Nephron progenitor cell (in vitro differentiated cells): ENCODE results near the gene TXNIP.

Source experiments
- DNase-seq: peaks from one replicate; pipeline ENCODE4 v3.0.0; 2021
- H3K27ac Mint-ChIP-seq: 2 replicates; pipeline ENCODE4 v1.8.0; 2021; ENCODE audit warnings: mild to moderate bottlenecking, moderate library complexity, mixed read lengths
- H3K27me3 Mint-ChIP-seq: 2 replicates; pipeline ENCODE4 v1.8.0; 2021; ENCODE audit warnings: mild to moderate bottlenecking, low read depth, mixed read lengths; ENCODE audit not compliant: poor library complexity
- H3K36me3 Mint-ChIP-seq: 2 replicates; pipeline ENCODE4 v1.8.0; 2021; ENCODE audit warnings: low read depth, mixed read lengths
- H3K4me1 Mint-ChIP-seq: 2 replicates; pipeline ENCODE4 v1.8.0; 2021; ENCODE audit warnings: mixed read lengths
- H3K4me3 Mint-ChIP-seq: 2 replicates; pipeline ENCODE4 v1.8.0; 2021; ENCODE audit warnings: mild to moderate bottlenecking, moderate library complexity, mixed read lengths
- H3K9me3 Mint-ChIP-seq: 2 replicates; pipeline ENCODE4 v1.8.0; 2021; ENCODE audit warnings: mild to moderate bottlenecking, moderate library complexity, mixed read lengths
- TF ChIP-seq, protein P1 (sequence below): fragments of 200-600 bp; sonication (generic); IDR thresholded peaks from 2 replicates; pipeline ENCODE4 v1.5.0; 2021; ENCODE audit warnings: antibody characterized with exemption

TXNIP gene

DNA sequence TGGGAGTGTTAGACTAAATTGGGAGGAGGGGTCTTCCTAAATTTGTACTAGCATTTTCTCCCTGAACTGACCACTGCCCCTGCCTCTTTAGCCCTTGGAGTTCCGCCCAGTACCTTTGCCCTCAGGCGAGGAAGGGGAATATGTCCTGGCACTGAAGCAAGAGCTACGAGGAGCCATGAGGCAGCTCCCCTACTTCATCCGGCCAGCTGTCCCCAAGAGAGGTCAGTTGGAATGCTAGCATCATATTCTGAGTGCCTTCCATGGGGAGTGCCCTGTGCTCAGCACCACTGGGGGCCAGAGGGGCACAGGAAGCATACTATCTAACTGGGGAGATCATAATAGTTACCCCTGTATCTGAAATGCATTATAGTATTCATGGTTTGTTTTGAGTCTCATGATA lies 21.2 kb downstream of the TXNIP start:
- no peak overlapping the region for H3K27ac Mint-ChIP-seq
- H3K4me3 Mint-ChIP-seq = no peak overlapping the region
- no peak for DNase-seq
- H3K9me3 Mint-ChIP-seq = no peaks in the 10 kb centered on the region
- no peaks in the 10 kb centered on the region for H3K36me3 Mint-ChIP-seq
- H3K27me3 Mint-ChIP-seq = no peaks in the 10 kb centered on the region
- H3K4me1 Mint-ChIP-seq = no peaks in the 10 kb centered on the region
- TF ChIP-seq, protein P1, sequence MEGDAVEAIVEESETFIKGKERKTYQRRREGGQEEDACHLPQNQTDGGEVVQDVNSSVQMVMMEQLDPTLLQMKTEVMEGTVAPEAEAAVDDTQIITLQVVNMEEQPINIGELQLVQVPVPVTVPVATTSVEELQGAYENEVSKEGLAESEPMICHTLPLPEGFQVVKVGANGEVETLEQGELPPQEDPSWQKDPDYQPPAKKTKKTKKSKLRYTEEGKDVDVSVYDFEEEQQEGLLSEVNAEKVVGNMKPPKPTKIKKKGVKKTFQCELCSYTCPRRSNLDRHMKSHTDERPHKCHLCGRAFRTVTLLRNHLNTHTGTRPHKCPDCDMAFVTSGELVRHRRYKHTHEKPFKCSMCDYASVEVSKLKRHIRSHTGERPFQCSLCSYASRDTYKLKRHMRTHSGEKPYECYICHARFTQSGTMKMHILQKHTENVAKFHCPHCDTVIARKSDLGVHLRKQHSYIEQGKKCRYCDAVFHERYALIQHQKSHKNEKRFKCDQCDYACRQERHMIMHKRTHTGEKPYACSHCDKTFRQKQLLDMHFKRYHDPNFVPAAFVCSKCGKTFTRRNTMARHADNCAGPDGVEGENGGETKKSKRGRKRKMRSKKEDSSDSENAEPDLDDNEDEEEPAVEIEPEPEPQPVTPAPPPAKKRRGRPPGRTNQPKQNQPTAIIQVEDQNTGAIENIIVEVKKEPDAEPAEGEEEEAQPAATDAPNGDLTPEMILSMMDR = no peak

DNA sequence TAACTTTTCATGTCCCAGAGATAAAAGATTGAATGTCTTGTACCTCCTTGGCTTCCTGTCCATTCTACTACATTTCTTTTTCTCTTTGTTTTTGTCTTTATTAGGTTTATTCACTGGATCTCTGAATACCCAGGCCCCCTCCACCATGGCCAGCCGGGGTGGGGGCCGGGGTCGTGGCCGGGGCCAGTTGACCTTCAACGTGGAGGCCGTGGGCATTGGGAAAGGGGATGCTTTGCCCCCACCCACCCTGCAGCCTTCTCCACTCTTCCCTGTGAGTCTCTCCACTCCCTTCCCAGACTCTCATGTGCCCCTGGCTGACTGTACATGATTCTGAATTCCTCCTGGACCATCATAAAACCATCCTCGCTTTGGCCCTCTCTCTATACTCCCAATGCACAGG lies 21.7 kb downstream of the TXNIP start:
- no peaks in the 10 kb centered on the region for H3K9me3 Mint-ChIP-seq
- H3K36me3 Mint-ChIP-seq = peaks cover 3% of the 10 kb centered on the region
- no peak overlapping the region for H3K4me3 Mint-ChIP-seq
- TF ChIP-seq, protein P1 = no peak
- DNase-seq = no peak
- H3K27ac Mint-ChIP-seq = no peak overlapping the region
- H3K27me3 Mint-ChIP-seq = no peaks in the 10 kb centered on the region
- H3K4me1 Mint-ChIP-seq = no peaks in the 10 kb centered on the region

DNA sequence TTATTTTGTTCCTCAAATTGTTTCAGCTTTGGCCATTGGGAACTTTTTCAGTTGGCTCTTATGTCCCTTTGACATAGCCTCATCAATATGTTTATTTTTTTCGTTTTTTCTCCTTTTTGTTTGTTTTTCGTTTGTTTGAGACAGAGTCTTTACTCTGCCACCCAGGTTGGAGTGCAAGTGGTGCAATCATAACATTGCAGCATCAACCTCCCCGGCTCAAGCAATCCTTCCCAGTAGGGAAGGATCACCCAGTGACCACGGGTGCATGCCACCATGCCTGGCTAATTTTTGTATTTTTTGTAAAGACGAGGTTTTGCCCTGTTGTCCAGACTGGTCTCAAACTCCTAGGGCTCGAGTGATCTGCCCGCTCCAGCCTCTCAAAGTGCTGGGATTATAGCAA lies 23.8 kb downstream of the TXNIP start:
- H3K4me3 Mint-ChIP-seq = no peak overlapping the region
- peaks cover 4% of the 10 kb centered on the region for H3K27me3 Mint-ChIP-seq
- peaks cover 15% of the 10 kb centered on the region for H3K36me3 Mint-ChIP-seq
- TF ChIP-seq, protein P1 = no peak
- H3K9me3 Mint-ChIP-seq = peaks cover 8% of the 10 kb centered on the region
- H3K27ac Mint-ChIP-seq = no peak overlapping the region
- no peaks in the 10 kb centered on the region for H3K4me1 Mint-ChIP-seq
- no peak for DNase-seq

DNA sequence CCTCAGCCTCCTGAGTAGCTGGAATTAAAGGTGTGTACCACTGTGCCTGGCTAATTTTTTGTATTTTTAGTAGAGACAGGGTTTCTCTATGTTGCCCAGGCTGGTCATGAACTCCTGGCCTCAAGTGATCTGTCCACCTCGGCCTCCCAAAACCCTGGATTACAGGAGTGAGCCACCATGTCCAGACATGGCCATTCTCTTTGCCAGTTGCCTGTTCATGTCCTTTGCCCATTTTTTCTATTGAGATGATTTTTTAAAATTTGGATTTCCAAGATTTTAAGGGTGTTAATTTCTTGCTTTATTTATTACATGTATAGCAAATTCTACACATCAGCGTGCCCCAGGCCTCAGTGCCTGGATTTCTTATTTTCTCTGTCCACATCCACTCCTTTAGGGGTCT lies 29.1 kb downstream of the TXNIP start:
- Mint-ChIP-seq H3K4me3 (no peak overlapping the region), H3K36me3 (peaks cover 20% of the 10 kb centered on the region), H3K4me1 (peaks cover 30% of the 10 kb centered on the region), H3K9me3 (peaks cover 18% of the 10 kb centered on the region), H3K27me3 (peaks cover 28% of the 10 kb centered on the region), H3K27ac (no peak overlapping the region)
- no peak for DNase-seq
- TF ChIP-seq, protein P1 = no peak

DNA sequence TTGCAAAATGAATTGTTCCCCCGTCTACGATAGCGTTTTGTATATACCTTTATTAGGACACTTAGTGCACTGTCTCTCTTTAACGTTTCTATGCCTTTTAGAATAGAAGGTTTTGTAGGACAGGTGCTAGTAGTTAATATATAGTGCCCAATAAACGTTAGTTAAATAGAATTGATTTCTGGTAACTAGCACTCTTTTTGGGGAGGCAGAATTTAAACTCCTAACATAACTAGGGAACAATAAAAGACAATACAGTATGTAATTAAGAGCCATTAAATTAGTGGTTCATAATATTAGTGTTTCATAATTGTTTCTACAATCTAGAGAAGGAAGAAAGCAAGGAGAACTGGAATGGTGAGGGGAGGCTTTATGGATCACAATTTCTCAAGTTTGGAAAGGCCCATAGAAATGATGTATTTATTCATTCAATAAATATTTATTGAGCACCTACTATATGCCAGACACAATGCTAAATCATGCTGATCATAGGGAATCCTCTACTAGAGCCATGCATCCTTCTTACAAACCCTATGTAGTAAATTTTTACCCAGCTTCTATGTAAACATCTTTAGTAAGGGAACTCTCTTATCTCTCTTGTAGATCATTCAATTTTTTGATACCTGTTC lies 31.1 kb downstream of the TXNIP start:
- Mint-ChIP-seq H3K4me1 (peaks cover 43% of the 10 kb centered on the region), H3K4me3 (peak overlapping the region; percentile 90), H3K9me3 (peaks cover 18% of the 10 kb centered on the region), H3K27ac (no peak overlapping the region), H3K27me3 (peaks cover 44% of the 10 kb centered on the region), H3K36me3 (peaks cover 20% of the 10 kb centered on the region)
- TF ChIP-seq, protein P1 = no peak
- DNase-seq = no peak

DNA sequence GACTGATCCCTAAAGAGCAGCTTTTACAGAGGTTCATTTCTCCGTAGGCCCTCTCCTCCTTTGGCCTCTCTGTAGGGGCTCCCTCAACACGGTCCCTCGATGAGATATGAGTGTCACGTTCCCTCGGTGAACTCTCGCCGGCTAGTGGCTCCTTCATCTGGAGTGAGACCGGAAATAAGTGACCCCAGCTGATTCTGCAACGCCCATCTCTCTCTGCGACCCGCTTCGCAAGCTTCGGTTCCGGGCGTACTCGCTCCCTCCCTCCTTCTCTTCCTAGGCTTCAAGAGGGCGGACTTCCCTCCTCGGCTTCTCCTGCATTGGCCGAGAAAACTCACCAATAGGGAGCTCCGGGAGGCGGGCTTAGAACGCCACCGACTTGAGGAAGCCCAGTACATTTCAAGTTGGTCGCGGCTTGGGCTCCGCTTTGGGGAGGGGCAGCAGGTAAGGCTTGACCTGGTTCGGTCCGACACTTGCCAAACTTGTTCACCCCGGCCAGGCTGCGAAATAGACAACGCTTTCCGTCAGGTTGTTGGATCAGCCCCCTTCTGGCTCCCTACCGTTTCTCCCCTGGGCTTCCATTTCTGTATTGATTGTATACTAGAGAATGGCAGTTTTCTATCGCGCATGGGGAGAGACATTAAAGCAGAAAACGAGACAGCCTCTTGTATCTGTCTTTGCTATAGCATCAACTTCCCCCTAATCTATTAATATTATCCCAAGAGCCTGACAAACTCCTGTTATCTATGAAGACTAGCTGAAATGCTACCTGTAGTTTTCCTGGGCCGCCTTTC lies 31.9 kb downstream of the TXNIP start, which contains the start of the genes ANKRD34A and POLR3GL:
Gene ANKRD34A (minus strand): TSS at position 248 of the 791 bp plus-strand sequence. CDS start 2,816 bp downstream, outside the sequence.
Gene POLR3GL (plus strand): TSS at position 363 of the 791 bp plus-strand sequence. CDS start 10,176 bp downstream, outside the sequence.
- no peak within 1 kb of the TSS for H3K27ac Mint-ChIP-seq
- DNase-seq = peak; percentile 88
- H3K27me3 Mint-ChIP-seq = peaks cover 51% of the 10 kb centered on the region
- TF ChIP-seq, protein P1 = no peak
- H3K4me1 Mint-ChIP-seq = peaks cover 47% of the 10 kb centered on the region
- H3K36me3 Mint-ChIP-seq = peaks cover 16% of the 10 kb centered on the region
- H3K9me3 Mint-ChIP-seq = peaks cover 18% of the 10 kb centered on the region
- H3K4me3 Mint-ChIP-seq = peak within 1 kb of the TSS; percentile 90
